Activated T-helper 9 cell treated with anti-CD3 and anti-CD28 coated beads, Interleukin-2, amount 50 U/mL, for 16 hours (primary cell): ENCODE data around the gene TCF7L1.

Source experiments
- DNase-seq: peaks from one replicate; pipeline ENCODE4 v3.0.0-alpha.2; 2020; ENCODE audit warnings: low read depth

TCF7L1 gene

DNA sequence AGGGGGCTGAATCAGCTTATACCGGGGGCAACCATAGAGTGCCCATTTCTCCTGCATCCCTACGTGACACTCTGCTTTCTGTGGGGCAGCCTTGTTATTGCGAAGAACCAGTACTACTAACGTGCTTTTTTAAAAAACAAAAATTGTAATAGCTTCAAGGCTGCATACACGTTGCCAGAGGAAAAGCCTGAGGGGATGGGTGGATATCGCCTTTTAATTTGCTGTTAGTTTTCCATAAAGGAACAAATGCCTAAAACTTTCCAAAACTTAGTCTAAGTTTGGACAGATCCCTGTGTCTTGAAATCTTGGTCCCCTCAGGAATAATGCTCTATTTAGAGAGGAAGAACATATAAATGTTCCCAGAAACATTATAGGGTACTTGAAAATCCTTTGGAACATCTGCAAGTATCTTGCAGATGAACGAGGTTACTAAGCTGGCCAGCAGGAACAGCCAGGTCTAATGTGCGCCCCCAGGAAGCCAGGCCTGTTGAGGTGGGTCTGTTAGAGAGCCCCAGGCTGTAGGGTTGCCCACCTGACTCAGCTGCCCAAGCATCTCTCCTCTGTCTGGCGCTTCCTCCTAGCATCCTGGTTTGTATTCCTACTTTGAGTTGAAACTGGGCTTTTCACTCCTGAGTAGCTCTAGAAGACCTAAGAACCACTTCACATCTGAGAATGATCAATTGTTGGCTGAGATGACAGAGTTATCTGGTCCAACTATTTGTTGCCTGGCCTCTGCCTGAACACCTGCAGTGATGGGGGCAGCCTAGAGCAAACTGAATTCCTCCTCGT is 97.7 kb downstream of the TCF7L1 start:
- no peak for DNase-seq

DNA sequence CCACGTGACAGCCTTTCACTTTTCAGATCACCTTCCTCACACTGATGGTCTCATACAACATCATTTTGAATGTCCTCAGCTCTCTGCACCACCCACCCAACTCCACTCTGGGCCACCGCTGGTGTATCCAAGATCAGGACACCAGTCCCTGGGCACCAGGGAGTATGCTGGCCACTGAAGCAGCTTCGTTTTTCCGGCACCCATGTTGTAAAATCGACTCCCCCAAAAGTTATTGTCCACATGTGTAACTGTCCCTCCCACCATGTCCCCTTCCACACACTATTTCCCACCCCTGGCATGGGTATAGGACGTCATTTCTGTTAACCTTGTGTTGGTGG is 98.2 kb downstream of the TCF7L1 start:
- no peak for DNase-seq

DNA sequence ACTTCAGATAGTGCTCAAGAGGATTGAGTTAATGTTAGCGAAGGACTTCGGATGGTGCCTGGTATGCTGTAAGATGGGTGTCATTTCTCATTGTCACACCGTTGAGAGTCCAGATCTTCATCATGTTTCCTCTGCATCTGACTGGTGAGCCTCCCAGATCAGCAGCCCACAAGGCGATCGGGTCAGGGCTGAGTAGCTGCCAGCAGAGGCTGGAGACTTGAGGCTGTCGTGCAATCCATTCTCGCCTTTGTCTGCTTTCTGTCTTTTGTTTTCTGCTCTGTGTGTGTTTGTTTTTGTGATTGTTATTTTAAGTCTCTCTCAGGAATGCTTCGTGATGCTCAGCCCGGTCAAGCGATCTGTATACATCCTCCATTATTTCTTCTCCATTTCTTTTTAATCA is 98.8 kb downstream of the TCF7L1 start:
- DNase-seq = no peak

DNA sequence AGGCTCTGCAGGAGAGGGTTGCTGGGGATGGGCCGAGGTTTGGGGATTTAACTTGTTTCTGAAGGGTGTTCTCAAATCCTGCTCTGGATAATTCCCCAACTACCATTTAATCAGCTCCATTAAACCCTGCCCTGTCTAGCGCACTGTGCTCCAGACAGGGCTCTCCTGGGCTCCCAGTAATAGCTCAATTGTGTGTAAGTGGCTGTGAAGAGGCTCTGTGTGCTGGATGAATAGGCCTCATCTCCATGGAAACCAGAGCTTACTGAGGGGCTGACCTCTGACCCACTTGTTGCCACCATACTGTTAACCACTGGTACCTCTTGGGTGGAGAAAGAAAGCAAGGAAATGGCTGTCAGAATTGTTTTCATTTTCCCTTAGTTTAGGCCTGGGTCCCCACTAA is 101.7 kb downstream of the TCF7L1 start:
- DNase-seq = no peak

DNA sequence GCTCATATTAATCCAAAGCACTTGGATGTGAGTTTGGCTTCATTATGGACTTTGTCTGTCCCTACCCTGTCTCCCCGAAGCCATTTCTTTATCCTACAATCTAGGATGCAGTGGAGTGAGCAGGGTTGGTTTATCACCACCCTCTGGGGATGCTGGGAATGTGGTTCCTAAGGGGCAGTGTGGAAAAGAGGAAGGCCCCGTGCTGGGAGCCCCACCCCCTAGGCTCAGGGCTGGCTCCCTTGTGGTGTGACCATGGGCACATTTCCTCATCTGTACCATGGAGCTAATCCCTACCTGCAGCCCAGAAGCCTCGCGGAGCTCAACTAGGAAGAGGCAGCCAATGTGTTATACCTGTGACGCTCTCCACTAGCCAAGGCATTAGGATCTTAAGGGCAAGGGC is 102.1 kb downstream of the TCF7L1 start:
- DNase-seq = no peak

DNA sequence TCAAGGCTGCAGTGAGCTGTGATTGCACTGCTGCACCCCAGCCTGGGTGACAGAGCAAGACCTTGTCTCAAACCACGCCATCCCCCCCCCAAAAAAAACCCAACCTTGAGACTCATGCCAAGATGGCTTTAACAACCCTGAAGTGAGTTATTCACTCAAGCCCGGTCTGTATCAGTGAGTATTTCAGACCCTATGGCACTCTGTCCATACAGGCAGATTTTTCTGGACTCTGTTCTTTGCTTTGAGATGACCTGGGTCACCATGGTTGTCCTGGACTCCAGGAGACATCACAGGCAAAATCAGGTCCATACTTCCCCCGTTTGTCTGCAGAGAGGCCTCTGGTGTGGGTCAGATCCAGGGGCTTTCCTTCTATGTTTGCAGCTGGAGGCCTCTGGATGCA is 102.9 kb downstream of the TCF7L1 start:
- DNase-seq = no peak

DNA sequence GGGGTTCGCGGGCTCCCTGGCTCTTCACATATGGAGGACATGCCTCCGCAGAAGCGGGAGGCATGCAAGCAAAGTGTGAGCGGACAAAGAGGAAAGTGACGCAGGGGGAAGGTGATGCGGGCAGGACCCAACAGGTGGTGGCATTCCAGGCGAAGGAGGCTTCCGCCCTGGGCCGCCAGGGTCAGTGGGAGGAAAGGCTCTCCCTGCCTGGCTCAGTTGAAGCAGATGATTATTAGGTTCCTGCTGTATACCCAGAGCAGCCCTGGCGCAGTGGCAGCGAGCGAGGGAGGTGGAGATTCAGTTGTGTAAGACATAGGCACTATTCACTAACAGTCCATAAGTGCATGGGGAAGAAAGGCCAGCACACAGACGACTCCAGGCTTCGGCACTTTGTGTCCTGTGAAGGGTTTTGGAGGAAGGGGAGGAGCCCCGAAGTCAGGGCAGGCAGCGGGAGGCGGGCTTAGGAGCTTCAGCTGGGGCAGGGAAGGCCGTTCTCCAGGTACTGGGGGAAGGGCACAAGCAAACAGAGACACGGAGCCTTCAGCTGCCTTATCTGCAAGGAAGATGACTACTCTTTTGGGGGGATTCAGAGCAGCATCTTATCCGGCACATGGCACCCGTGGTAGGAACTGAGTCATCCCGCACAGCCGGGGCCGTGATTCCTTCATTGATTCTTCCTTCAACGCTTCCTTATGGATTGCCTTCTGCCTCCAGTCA is 104.8 kb downstream of the TCF7L1 start:
- DNase-seq = no peak

DNA sequence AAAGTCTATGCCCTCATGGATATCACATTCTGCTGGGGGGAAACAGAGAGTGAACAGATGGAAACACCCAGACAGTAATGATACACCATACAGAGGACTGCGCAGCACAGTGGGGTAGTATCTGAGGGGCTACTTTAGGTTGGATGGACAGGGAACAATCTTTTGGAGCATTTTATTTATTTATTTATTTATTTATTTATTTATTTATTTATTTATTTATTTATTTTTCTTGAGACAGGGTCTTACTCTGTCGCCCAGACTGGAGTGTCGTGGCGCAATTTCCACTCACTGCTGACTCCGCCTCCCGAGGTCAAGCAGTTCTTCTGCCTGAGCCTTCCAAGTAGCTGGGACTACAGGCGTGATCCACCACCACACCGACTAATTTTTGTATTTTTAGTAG is 105.4 kb downstream of the TCF7L1 start:
- no peak for DNase-seq

DNA sequence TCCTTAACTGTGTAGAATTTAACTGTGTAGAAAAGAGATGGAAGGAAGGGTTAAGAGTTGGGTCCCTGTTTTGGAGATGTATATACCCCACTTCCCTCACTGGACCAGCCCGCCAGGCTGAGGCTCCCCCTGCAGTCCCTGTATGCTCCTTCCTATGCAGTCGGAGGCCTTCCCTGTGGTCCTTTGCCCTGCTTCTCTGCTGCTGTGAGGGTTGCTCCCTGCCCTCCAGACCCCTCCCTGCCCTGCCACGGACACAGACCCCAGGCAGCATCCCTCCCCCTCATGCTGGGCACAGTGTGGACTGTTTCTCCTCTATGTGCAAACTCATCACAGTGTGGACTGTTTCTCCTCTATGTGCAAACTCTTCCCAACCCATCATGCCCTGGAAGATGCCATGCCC is 105.9 kb downstream of the TCF7L1 start:
- DNase-seq = no peak

DNA sequence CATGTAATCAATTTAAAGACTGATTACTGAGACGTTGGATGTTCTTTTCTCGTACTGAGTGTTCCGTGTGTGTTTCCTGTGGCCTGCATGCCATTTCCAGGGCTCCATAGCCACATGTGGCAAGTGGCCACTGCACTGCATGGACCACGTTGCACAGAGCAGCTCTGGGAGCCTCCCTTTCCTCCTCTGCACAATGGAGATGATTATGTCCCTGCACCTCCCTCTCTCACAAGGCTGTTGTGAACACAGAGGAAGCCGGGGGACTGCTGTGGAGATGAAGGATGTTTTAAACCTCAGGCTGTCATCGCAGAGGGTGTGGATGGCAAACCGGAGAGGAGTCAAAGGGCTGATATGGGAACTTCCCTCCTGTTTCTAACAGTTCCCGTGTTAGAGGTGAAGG is 106.9 kb downstream of the TCF7L1 start:
- no peak for DNase-seq

DNA sequence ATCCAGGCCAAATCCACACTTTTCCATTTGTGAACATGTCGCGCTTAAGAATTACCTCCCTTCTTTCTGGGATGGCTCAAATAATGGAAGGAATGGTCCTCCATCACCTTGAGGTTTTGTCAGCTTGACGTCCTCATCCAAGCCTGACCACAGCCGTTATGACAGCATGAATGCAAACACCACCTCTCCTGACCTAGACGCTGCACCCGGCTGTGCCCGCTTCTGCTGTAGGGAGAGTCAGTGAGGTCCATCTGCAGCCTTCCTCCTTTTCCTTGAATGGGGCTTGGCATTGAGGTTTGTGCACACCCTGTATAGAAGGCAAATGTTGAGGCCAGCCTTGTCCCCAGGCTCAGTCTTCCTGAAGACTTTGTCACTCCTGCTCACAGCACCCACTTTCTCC is 109.1 kb downstream of the TCF7L1 start:
- no peak for DNase-seq

DNA sequence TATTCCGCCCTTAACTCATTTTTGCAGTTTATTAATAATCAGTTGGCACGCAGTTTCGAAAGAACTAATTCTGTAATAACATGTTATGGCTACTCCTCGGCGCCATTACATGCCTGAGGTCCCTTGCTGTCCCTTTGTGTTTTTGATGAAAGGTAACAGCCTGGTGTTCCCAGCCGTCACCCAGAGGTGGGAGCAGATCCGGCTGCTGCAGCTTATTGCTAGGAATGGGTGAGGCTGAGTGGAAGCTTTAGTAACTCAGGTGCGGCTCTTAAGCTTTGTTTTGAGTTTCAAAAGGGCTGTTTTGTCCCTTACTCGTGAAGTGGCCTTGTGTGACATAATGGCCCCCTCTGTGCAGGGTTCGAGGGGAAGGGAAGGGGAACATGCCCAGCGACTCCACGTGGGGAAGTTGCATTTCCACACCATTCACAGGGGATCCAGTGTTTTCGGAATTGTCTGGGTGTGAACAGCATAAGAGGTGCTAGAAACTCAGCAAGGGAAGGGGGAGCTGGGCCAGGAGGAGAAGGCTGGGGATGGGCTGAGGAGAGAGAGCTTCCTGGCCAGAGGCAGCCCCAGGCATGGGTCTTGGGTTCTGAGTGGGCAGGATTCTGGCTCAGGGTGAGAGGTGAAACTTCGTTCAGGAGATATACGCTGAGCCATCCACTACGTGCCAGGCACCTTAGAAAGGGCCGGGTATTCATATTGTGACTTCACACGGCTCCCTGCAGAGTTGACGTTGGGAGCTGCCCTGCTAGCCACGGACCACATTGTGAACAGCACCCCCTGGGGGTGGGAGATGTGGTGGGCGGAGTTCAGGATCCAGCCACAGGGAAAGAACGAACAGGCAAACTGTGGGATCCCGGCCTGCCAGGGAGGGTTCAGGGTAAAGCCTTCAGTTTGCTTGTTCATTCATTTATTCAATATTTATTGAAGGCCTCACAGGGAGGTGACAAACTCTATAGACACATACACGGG is 110.2 kb downstream of the TCF7L1 start:
- no peak for DNase-seq

DNA sequence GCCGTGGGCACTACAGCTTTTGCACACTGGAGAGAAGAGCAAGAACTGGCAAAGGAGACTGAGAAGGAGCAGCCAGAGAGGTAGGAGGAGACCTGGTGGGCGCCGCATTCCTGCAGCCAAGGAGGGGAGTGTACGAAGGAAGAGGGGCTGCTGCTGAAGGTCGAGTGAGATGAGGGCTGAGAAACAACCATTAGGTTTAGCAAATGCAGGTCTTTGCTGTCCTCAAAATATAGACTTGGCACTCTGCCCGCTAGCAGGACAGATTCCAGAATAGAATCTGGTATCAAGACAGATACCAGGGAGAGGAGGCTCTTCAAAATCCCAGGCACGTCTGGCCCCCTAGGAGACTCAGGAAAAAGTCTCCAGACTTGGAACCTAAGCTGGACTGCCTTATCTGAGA is 111.6 kb downstream of the TCF7L1 start:
- no peak for DNase-seq

DNA sequence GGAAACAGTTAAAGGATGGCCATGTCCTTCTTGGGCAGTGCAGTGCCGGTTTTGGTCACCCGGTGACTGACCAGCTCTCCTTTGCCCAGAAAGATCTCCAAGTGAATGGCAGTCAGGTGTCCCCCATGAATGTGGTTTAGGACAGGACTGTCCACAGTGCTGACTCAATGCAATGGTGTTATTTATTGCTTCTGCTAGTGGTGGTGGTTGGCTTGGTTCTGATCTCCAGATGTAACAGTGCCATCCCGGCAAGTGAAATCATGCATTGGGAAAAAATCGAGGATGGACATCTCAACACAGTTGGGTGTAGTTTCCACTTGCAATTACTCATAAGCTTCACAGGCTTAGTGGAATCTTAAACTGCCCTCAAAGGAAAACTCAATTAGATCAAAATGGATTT is 112.7 kb downstream of the TCF7L1 start:
- no peak for DNase-seq

DNA sequence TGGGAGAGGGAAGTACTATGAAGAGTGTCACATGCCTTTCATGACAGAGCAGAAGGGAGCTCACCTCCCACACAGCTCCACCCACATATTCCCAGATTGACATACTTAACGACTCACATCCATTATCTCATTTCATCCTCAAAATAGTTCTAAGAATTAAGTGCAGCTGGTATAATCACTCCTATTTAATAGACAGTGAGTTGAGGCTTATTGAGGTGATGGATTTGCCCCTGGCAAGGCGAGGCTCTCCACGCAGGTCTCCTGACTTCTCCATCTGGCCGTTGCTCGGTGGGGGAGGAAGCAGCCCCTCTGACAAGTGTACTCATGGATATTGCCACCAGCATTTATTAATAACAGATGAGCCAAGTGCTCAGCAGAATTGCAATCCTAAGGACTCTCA is 113.2 kb downstream of the TCF7L1 start:
- no peak for DNase-seq

DNA sequence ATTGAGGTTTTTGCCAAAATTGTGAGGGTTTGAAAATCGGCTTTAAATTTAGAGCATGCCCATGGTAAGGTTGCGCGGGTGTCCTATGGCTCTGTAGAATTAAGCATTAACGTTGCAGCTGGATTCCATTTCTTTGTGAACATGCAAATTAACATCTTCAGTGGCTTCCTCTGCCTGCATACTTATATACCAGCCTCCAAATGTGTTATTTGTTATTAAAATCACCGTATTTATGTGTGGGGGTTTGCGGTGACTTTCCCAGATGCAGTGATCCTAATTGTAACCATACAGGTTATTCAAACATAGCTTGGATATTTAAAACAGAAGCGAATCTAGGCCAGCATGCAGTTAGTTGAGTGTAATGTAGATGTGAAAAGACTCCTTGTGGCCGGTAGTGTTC is 114.4 kb downstream of the TCF7L1 start:
- no peak for DNase-seq

DNA sequence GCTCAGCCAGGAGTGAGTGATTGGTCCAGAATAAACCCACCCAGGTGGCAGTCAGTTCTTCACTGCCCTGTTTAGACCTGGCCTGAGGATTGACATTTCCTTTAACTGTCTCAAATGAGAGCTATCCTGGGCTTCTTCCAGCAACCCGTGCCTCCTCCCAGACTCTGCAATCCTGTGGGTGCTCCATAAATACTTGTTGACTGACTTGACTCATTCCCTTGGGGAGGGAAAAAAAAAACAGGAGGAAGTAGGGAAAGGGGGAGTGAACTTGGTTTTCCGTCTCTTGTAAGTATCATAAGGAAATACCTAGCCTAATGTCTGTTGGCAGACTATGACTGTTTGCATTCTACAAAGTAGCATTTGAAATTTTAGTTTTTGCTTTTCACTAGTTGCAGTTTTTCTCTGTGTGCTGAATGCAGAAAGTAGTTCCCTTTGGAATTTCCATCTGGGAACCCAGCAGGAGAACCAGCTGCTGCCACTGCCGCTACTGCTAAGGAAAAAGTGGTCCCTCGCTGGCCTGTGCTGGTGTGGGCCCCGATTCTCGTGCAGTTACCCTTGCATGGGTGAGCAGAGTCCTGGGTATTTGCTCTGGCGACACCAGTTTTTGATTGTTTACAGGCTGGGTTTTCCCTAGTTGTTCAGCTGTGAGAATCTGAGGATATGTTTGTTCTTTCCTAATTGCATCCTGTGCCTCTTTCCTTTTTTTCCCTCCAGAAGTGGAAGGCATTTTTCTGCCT is 115.7 kb downstream of the TCF7L1 start:
- DNase-seq = no peak

DNA sequence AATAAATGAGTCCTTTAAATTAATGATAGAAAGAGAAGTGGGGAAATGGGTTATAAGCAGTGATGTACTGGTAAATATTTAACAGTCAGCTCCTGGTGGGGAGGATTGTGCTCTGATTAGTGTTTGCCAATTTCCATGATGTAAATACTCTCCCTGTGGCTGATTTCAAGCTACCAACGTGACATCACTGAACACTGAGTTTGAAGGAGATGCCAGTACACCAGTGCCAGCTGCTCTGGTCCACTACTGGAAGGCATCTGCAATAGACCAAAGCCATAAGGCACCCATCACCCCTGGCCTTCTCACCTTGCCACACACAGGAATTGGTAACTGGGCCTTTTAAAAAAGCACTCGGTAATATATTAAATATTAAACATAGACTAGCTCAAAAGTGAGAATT is 116.9 kb downstream of the TCF7L1 start:
- DNase-seq = no peak

DNA sequence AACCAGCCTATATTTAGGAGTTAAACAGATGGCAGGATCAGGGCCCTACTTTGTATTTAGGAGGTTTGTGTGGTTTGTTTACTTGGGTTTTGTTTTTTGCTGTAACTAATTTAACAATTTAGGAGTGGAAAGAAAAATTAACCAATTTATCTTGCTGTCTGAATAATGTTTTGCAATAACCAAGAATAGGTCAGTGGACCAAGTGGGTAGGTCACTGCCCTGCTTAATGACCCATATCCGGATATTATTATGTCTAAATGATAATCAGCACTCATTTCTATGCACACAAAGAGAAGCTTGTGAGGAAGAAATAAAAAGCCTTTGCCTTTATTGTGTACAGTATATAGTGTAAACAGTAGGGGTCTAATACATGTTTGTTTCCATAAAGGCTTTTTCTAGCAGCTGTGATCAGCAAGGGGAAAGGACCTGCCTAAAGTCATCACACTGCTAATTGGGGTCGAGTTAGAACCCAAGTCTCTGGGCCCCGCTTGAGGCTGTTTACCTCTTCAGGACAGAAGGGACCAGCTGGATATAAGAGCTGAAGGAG is 118.0 kb downstream of the TCF7L1 start:
- no peak for DNase-seq

DNA sequence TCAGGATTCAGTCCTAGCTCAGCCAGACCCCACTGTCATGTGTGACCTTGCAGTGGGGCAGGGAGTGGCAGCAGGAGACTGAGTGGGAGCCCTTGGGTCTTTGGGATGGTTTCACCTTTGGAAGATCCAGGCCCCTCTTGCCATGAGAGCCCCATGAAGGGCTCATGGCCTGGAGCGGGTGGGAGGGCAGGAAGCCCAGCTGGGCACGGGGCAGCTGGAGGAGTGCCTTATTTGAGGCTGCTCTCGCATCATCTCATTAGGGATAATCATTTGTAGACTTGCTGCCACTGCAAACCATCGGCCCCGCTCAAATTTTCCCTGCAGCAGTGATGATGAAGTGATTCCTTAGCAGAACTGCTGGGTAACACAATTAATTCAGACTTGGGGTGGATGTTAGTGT is 120.7 kb downstream of the TCF7L1 start:
- DNase-seq = no peak

DNA sequence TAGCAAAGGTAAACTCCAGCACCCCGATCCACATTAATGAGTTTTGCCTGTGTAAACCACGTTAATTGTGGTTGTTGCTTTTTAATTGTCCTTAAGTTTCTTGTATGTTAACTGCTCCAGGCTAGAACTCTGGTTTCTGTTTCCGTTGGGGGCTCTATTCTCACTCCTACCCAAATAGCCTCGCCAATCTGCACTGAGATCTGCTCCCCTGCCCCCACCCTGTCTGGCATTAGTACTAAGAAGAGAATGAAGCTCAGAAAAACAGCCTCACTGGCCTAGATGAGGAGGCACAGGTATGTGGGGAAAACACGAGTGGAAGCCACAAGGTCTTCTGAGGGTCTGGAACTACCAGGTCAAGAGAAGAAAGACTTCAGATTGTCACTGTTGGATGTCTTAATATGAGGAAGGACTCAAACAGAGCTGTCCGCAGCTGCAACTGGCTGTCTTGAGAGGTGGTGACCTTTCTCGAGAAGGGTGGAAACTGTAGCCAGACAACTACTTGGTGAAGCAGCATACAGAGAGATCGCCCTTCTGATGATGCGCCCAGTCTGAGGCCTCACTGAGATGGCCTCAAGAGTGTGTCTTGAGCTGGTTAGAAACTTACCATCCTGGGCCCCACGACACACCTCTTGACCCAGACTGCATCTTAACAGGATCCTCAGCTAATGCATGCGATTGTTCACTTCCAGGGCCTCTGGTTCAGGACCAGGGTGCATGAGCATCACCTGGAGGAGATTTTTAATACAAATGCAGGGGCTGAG is 121.5 kb downstream of the TCF7L1 start:
- DNase-seq = no peak
